ENCODE results near the gene MYO3B. TPM values are rescaled to one million over a fixed set of nuclear protein-coding genes. Genes with fewer than 3 reads are reported as not detected.

Gene MYO3B
- polyA plus RNA-seq, 1 donor (not counting 4 experiments of a cell fraction or from before 2014, with no cell fraction given), result 4.4 TPM

DNA sequence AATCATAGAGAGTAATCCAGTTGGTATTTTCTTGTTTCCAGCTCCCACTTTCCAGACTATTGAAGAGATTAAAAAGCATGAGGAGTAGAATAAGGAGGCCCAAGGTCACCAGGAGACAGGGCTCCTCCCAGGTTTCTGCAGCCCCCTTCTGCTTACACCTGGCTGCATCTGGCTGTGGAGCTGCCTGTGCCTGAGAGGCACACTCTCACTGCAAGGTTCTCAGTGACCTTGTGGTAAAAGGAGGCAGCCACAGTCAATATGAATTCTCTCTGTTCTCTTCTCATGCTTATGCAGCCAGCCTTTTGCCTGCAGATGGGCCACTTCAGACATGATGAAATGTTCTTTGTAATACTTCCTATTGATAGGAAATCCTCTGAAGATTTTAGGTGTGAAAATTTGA lies 233.7 kb downstream of the MYO3B start:
- H3K36me3 ChIP-seq (ENCODE audit: control insufficient read depth in 2 of 2, extremely low read depth in 1 of 2, insufficient read depth in 2 of 2, low read length in 2 of 2), result no peaks in the 10 kb centered on the region
- H3K4me1 ChIP-seq (ENCODE audit: control insufficient read depth, extremely low read depth, insufficient read depth, low read length), result no peaks in the 10 kb centered on the region
- no peak overlapping the region for H3K4me3 ChIP-seq (ENCODE audit: control insufficient read depth in 2 of 3, extremely low read depth in 1 of 3, insufficient read depth in 2 of 3, low read depth in 1 of 3, low read length in 3 of 3)
- H3K9me1 ChIP-seq (ENCODE audit: control insufficient read depth, extremely low read depth, insufficient read depth, low read length), result no peaks in the 10 kb centered on the region
- no peaks in the 10 kb centered on the region for H3K9me3 ChIP-seq (ENCODE audit: control insufficient read depth, low read depth, low read length)
- no peak overlapping the region for H3K4me2 ChIP-seq (ENCODE audit: control insufficient read depth, extremely low read depth, insufficient read depth, low read depth, low read length)
- DNase-seq (ENCODE audit: low read depth, low spot score), result no peak
- H3K27ac ChIP-seq (ENCODE audit: control insufficient read depth, insufficient read depth, low read length), result no peak overlapping the region
- dilution Hi-C loops (cut with MboI; ENCODE audit: extremely low pct_ligation_motif_present, low sequenced_read_pairs), result no loop called here
- H3K27me3 ChIP-seq (ENCODE audit: control insufficient read depth, extremely low read depth, insufficient read depth, low read length), result no peaks in the 10 kb centered on the region
- H3K9ac ChIP-seq (ENCODE audit: control insufficient read depth, extremely low read depth, insufficient read depth, low read length), result no peak overlapping the region
- no peak overlapping the region for H2AFZ ChIP-seq (ENCODE audit: control insufficient read depth, low read length)
- H3K79me2 ChIP-seq (ENCODE audit: control insufficient read depth, insufficient read depth, low read length), result no peaks in the 10 kb centered on the region
- TF ChIP-seq, protein P1, sequence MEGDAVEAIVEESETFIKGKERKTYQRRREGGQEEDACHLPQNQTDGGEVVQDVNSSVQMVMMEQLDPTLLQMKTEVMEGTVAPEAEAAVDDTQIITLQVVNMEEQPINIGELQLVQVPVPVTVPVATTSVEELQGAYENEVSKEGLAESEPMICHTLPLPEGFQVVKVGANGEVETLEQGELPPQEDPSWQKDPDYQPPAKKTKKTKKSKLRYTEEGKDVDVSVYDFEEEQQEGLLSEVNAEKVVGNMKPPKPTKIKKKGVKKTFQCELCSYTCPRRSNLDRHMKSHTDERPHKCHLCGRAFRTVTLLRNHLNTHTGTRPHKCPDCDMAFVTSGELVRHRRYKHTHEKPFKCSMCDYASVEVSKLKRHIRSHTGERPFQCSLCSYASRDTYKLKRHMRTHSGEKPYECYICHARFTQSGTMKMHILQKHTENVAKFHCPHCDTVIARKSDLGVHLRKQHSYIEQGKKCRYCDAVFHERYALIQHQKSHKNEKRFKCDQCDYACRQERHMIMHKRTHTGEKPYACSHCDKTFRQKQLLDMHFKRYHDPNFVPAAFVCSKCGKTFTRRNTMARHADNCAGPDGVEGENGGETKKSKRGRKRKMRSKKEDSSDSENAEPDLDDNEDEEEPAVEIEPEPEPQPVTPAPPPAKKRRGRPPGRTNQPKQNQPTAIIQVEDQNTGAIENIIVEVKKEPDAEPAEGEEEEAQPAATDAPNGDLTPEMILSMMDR (optimal IDR thresholded peaks at IDR 0.05 in 1 of 3, IDR thresholded peaks at IDR 0.05 in 1 of 3, conservative IDR thresholded peaks at IDR 0.05 in 1 of 3; ENCODE audit: extremely low read depth in 1 of 3, insufficient read depth in 2 of 3, low read length in 3 of 3), result no peak
- TF ChIP-seq EZH2 (IDR thresholded peaks at IDR 0.05; ENCODE audit: low read length), result no peak
- FAIRE-seq, result no peak
- H4K20me1 ChIP-seq (ENCODE audit: control insufficient read depth, extremely low read depth, insufficient read depth, low read length), result no peaks in the 10 kb centered on the region

DNA sequence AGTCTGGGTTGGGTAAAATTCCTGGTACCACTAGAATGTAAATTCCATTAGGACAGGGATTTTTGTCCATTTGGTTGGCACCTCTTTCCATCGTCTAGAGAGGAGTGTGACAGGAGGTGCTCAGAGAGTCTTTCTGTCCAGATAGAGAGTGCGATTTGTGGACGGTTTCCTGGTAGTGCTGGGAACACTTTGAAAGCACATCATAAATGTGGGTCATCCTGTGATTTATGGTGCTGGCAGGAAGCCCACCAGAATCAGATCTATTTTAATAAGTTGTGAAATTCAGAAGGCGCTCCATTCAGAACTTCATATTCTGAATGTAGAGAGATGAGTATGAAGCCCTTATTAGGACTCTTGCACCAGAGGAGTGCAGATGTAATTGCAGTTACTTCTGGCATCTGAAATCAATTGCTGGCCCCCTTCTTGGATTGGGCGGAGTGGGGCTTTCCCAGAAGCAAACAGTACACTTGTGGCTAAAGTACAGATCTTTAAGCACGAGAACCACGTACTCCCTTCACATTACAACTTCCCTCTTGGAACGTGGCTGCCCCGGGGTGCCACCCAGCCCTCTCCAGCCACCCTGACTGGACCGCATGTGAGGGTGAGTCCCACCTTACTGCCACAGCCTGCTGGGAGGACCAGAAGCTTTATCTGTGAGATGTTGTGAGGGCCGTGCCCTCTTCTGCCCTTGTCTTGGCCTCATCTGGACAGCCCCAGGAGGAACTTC lies 243.2 kb downstream of the MYO3B start:
- no peak overlapping the region for H3K27ac ChIP-seq (ENCODE audit: control insufficient read depth, insufficient read depth, low read length)
- no peaks in the 10 kb centered on the region for H4K20me1 ChIP-seq (ENCODE audit: control insufficient read depth, extremely low read depth, insufficient read depth, low read length)
- DNase-seq (ENCODE audit: low read depth, low spot score) (no peak), FAIRE-seq (no peak)
- peaks cover 4% of the 10 kb centered on the region for H3K27me3 ChIP-seq (ENCODE audit: control insufficient read depth, extremely low read depth, insufficient read depth, low read length)
- H3K9ac ChIP-seq (ENCODE audit: control insufficient read depth, extremely low read depth, insufficient read depth, low read length), result no peak overlapping the region
- no peaks in the 10 kb centered on the region for H3K79me2 ChIP-seq (ENCODE audit: control insufficient read depth, insufficient read depth, low read length)
- H3K36me3 ChIP-seq (ENCODE audit: control insufficient read depth in 2 of 2, extremely low read depth in 1 of 2, insufficient read depth in 2 of 2, low read length in 2 of 2), result no peaks in the 10 kb centered on the region
- TF ChIP-seq, protein P1 (optimal IDR thresholded peaks at IDR 0.05 in 1 of 3, IDR thresholded peaks at IDR 0.05 in 1 of 3, conservative IDR thresholded peaks at IDR 0.05 in 1 of 3; ENCODE audit: extremely low read depth in 1 of 3, insufficient read depth in 2 of 3, low read length in 3 of 3), result no peak
- no peak for TF ChIP-seq EZH2 (IDR thresholded peaks at IDR 0.05; ENCODE audit: low read length)
- H3K4me3 ChIP-seq (ENCODE audit: control insufficient read depth in 2 of 3, extremely low read depth in 1 of 3, insufficient read depth in 2 of 3, low read depth in 1 of 3, low read length in 3 of 3), result no peak overlapping the region
- H3K9me3 ChIP-seq (ENCODE audit: control insufficient read depth, low read depth, low read length), result no peaks in the 10 kb centered on the region
- no peak overlapping the region for H3K4me2 ChIP-seq (ENCODE audit: control insufficient read depth, extremely low read depth, insufficient read depth, low read depth, low read length)
- no peak overlapping the region for H2AFZ ChIP-seq (ENCODE audit: control insufficient read depth, low read length)
- dilution Hi-C loops (cut with MboI; ENCODE audit: extremely low pct_ligation_motif_present, low sequenced_read_pairs), result no loop called here
- no peaks in the 10 kb centered on the region for H3K9me1 ChIP-seq (ENCODE audit: control insufficient read depth, extremely low read depth, insufficient read depth, low read length)
- no peaks in the 10 kb centered on the region for H3K4me1 ChIP-seq (ENCODE audit: control insufficient read depth, extremely low read depth, insufficient read depth, low read length)
